ENCODE results near the gene GPR89B.
A peak's percentile ranks its signal among the peaks of the same experiment; 100 is the strongest.
"Not testable (repeated sequence)": the region's sequence is repeated elsewhere in the genome, so short reads cannot be mapped to it uniquely, and the experiment has no call there.

Gene GPR89B

GRCh38 chr1:148032247-148032646 lies 104.0 kb downstream of the GPR89B start:
- H3K36me3 Mint-ChIP-seq (ENCODE audit: low read depth); H3K27ac Mint-ChIP-seq; H3K9me3 Mint-ChIP-seq; H3K4me1 Mint-ChIP-seq (ENCODE audit: low read depth); intact Hi-C loops (cut with micrococcal nuclease); H3K4me3 Mint-ChIP-seq: not testable (repeated sequence)
- H3K27me3 Mint-ChIP-seq: peaks cover 15% of the 10 kb centered on the region

- H3K27me3 Mint-ChIP-seq: peaks cover 15% of the 10 kb centered on the region
- H3K27ac Mint-ChIP-seq; H3K4me1 Mint-ChIP-seq (ENCODE audit: low read depth); H3K9me3 Mint-ChIP-seq; H3K36me3 Mint-ChIP-seq (ENCODE audit: low read depth); intact Hi-C loops (cut with micrococcal nuclease); H3K4me3 Mint-ChIP-seq: not testable (repeated sequence)
Measured at GRCh38 chr1:148032690-148033089, 104.5 kb downstream of the GPR89B start.

- H3K27ac Mint-ChIP-seq; intact Hi-C loops (cut with micrococcal nuclease); H3K4me3 Mint-ChIP-seq; H3K9me3 Mint-ChIP-seq; H3K4me1 Mint-ChIP-seq (ENCODE audit: low read depth); H3K36me3 Mint-ChIP-seq (ENCODE audit: low read depth): not testable (repeated sequence)
- H3K27me3 Mint-ChIP-seq: peaks cover 15% of the 10 kb centered on the region
Measured at GRCh38 chr1:148033147-148033546, 104.9 kb downstream of the GPR89B start.

GRCh38 chr1:148037850-148038461 lies 109.7 kb downstream of the GPR89B start:
- H3K36me3 Mint-ChIP-seq (ENCODE audit: low read depth); H3K9me3 Mint-ChIP-seq; intact Hi-C loops (cut with micrococcal nuclease); H3K4me1 Mint-ChIP-seq (ENCODE audit: low read depth): not testable (repeated sequence)
- Mint-ChIP-seq H3K4me3 (peak overlapping the region; percentile 42), H3K27ac (peak overlapping the region; percentile 81), H3K27me3 (peaks cover 14% of the 10 kb centered on the region)

- H3K4me3 Mint-ChIP-seq: peak overlapping the region; percentile 42
- H3K27ac Mint-ChIP-seq: peak overlapping the region; percentile 81
- H3K27me3 Mint-ChIP-seq: peaks cover 11% of the 10 kb centered on the region
- H3K9me3 Mint-ChIP-seq; H3K36me3 Mint-ChIP-seq (ENCODE audit: low read depth); intact Hi-C loops (cut with micrococcal nuclease); H3K4me1 Mint-ChIP-seq (ENCODE audit: low read depth): not testable (repeated sequence)
Measured at GRCh38 chr1:148038462-148039333, 110.5 kb downstream of the GPR89B start.
